RWPE1 (cell line): Measurements from ENCODE around the gene CDCP1.

Source experiments
- CTCF ChIA-PET: fragments of 350-600 bp; sonication (Branson Sonifier 250); formaldehyde crosslinking; extraction: SDS; loops from one replicate; lab custom pipeline; 2021; lab: Yijun Ruan, JAX
- POLR2A ChIA-PET: fragments of 400-600 bp; formaldehyde crosslinking; extraction: SDS; loops from one replicate; lab custom pipeline; 2020; ENCODE audit warnings: antibody characterized with exemption; ENCODE audit not compliant: low non-redundant PET; lab: Yijun Ruan, JAX
- DNase-seq: peaks from one replicate; pipeline ENCODE4 v3.0.0; 2012; ENCODE audit warnings: low spot score
- H3K27ac ChIP-seq: fragments of 450-650 bp; 2 replicates; pipeline ENCODE4 v1.5.1; 2017
- CTCF ChIP-seq: fragments of 450-650 bp; conservative IDR thresholded peaks from 2 replicates; pipeline ENCODE4 v1.5.1; 2017; ENCODE audit warnings: low read depth, mild to moderate bottlenecking

CDCP1 gene

GRCh38 chr3:45145681-45146614 lies at the start of gene CDCP1:
Gene CDCP1, minus strand, starts transcription at chr3:45146378. Its CDS starts 91 bp downstream, at chr3:45146287.
- H3K27ac ChIP-seq, result peak within 1 kb of the TSS; percentile 88
- CTCF ChIA-PET, result interaction anchor here (0.6 to 0.8 kb wide), 2 partner anchors 35 to 88 kb away, joined by 3 read pairs; no protein-coding TSS in a partner anchor
- POLR2A ChIA-PET, result interaction anchor here (1.5 to 1.7 kb wide), 2 partner anchors 9 to 22 kb away, joined by 4 to 5 read pairs; no protein-coding TSS in a partner anchor
- TF ChIP-seq CTCF, result no peak
- DNase-seq, result peak; percentile 72

- TF ChIP-seq CTCF, result no peak
- no peak overlapping the region for H3K27ac ChIP-seq
- DNase-seq, result no peak
- ChIA-PET CTCF (no interaction called here), POLR2A (no interaction called here)
Measured at GRCh38 chr3:45194791-45195190, 48.6 kb upstream of the CDCP1 start.

- DNase-seq, result no peak
- ChIA-PET CTCF (no interaction called here), POLR2A (no interaction called here)
- no peak for TF ChIP-seq CTCF
- H3K27ac ChIP-seq, result no peak overlapping the region
Measured at GRCh38 chr3:45191924-45192417, 45.8 kb upstream of the CDCP1 start.

GRCh38 chr3:45191424-45191823 lies 45.2 kb upstream of the CDCP1 start:
- H3K27ac ChIP-seq, result no peak overlapping the region
- no peak for TF ChIP-seq CTCF
- POLR2A ChIA-PET, result no interaction called here
- CTCF ChIA-PET, result no interaction called here
- no peak for DNase-seq

GRCh38 chr3:45188719-45189659 lies 42.8 kb upstream of the CDCP1 start:
- TF ChIP-seq CTCF, result no peak
- no peak for DNase-seq
- H3K27ac ChIP-seq, result no peak overlapping the region
- ChIA-PET POLR2A (no interaction called here), CTCF (no interaction called here)

- no peak for DNase-seq
- TF ChIP-seq CTCF, result no peak
- ChIA-PET POLR2A (no interaction called here), CTCF (no interaction called here)
- peak overlapping the region; percentile 39 for H3K27ac ChIP-seq
Measured at GRCh38 chr3:45187694-45188141, 41.5 kb upstream of the CDCP1 start.
